Hematopoietic multipotent progenitor cell (in vitro differentiated cells): ENCODE data around the gene P2RX3. TPM values are rescaled to one million over a fixed set of nuclear protein-coding genes. Genes with fewer than 3 reads are reported as not detected.
"Not testable (repeated sequence)": the region's sequence is repeated elsewhere in the genome, so short reads cannot be mapped to it uniquely, and the experiment has no call there.

Experiments
- DNase-seq, 3 donors: peaks; one replicate each; pipeline ENCODE4 v3.0.0-alpha.2; 2011 to 2015; ENCODE audit warnings: low read depth in 2 of 3, low spot score in 2 of 3
- total RNA-seq: library from RNA; depleted of rRNA; stranded (reverse); fragments of >200 nt; gene quantifications from one replicate; pipeline ENCODE4 v1.2.3, GENCODE V29; 2012

P2RX3 gene
- not detected for total RNA-seq

DNA sequence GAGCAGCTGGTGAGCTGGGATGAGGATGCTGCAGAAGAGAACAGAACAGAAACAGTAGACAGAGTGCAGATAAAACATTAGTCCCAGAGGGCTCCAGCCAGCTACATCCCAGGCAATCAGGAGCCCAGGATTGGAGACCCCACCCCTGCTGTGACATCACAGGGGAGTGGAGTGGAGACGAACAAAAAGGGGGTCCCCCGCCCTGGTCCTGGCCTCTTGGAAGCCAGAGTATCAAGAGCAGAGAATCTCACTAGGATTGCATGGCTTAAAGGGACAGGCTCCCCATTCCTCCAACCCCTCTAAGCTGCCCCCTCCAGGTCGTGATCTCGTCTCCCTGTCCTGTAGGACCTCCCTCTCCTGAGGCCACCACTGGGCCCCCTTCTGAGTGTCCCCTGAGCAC lies at the start of gene P2RX3:
Gene P2RX3 (plus strand): TSS at position 211 of the 400 bp plus-strand sequence. CDS start 199 bp downstream, outside the sequence.
- no peak for DNase-seq

DNA sequence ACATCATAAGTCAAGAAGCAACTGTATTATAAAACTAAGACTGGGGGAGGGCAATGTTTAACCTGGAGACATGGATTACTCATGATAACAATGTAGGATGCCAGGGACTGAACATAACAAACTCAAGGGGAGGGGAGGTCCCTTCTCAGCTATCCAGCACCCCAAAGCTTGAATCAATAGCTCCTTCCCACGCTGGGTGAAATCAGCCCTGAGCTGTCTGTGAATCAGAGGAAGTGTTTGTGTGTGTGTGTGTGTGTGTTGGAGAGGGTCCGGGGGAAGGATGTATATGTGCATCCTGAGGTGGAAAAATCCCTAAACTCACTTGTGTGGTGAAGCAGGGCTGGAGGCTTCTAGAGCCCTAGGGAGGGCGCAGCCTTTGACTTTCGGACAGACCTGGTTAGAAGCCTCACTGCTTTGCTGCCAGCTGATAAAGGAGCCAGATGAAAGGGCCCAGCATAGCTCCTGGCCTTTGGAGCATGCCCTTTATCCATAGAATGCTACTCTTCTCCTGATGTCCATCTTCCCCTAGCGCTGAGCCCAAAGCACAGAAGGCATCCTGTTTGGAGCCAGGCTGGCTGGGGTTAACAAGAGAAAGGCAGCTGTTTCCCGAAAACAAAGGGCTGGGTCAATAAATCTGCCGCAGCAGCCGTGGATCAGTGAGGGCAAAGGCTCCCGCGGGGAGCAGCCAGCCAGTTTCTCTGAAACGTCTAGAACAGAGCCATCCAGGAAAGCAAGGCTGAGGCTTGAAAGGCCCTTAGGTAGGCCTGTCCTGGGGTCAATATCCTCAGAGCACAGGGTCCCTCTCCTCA lies 49.2 kb upstream of the P2RX3 start:
- peak in 1 of 3 donors; percentile 51 for DNase-seq

DNA sequence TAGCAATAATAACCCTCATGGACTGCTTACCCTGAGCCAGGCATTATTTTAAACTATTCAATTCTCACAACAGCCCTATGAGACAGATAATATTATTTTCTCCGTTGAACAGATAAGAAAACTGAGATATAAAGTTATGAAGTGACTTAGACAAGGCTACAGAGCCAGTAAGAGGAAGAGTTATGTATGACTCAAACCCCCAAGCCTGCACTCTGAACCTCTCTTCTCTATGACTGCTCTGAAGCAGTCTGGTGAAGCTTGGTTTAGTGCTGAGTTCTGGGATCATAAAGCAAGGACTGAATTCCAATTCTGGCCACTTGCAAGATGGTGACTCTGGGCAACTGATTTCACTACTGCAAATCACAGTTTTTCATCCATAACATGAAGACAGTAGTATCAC lies 47.9 kb upstream of the P2RX3 start:
- DNase-seq = no peak

DNA sequence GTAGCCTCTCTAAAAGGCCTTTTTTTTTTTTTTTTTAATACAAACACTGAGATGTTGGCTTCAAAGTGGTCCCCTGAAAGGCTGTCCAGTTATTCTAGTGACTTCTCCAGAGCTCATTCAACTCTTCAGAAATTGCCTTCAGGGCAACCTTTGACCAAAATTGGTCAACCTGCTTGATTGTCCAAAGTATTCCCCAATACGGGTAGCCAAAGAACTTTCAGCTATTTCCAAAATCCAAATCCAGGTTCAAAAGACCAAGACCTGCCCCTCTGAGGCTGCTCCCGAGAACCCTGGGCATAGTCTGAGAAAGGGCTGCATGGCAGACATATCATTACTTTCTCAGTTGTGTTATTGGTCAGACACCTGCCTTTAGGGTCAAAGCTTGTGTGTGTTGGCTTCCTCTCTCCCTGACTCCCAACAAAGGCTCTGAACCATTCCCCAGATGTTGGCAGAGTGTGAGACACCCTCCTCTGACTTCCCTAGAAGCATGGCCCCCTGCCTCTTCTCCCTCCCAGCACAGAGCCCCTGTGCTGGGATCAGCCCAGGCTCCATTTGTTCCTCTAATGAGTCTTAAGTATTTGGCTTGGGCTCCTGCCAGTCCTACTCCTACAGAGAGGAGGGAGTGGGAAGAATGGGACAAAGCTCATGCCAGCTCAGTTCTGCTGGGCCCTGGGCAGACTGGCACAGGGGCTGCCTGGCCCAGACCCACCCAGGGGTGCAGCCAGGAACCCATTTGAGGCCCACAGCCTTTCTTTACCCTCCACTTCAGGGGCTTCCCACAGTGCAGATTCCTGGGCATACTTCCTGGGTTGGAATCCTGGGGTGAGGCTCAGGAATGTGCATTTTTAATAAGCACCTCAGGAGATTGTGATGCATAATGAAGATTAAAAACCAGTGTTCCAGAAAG lies 43.7 kb upstream of the P2RX3 start:
- DNase-seq = no peak

DNA sequence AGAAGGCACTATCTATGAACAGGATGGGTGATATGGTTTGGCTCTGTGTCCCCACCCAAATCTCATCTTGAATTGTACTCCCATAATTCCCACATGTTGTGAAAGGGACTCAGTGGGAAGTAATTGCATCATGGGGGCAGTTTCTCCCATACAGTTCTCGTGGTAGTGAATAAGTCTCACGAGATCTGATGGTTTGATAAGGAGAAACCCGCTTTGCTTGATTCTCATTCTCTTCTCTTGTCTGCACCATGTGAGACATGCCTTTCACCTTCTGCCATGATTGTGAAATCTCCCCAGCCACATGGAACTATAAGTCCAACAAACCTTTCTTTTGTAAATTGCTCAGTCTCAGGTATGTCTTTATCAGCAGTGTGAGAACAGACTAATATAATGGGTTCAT lies 41.9 kb upstream of the P2RX3 start:
- not testable (repeated sequence) for DNase-seq

DNA sequence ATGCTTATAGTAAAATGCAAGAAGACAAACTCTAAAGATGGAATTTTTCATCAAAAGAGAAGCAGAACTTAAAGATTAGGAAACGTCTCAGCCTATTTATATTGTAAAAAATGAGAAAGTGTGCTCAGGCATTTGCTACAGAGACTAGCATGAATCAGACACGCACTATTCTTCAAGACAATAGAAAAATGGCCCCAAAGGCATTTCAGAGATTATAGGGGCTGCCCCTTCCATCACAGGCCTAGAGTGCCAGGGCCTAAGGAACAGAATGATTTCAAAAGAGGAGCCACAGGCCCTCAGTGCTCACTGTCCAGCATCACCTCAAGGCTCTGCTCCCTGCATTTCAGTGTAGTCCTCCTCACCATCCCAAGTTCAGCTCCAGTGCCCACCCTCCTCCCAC lies 40.9 kb upstream of the P2RX3 start:
- no peak for DNase-seq

DNA sequence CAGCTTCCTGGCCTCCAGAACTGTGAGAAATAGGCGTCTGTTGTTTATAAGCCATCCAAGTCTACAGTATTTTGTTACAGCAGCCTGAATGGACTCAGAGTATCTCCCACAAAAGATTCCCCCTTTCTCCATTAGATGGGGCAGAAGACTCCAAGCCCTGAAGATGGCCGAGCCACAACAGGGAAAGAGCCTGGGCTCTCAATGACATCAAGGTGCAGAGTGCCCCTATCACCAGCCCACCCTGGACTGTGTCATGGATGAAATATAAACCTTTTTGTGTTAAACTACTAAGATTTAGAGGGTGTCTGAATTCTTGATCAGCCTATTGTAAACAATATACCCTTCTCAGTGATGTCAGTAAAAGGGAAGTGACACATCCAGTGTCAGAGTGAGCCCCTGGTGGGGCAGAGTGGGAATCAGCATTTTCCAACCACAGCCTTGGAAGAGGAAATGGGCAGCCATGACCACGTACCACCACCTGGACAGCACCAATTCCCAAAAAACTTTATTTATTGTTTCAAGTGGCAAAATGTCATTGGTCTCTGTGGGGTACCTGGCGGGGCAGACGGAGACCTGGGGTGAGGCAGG lies 38.9 kb upstream of the P2RX3 start:
- DNase-seq = no peak

DNA sequence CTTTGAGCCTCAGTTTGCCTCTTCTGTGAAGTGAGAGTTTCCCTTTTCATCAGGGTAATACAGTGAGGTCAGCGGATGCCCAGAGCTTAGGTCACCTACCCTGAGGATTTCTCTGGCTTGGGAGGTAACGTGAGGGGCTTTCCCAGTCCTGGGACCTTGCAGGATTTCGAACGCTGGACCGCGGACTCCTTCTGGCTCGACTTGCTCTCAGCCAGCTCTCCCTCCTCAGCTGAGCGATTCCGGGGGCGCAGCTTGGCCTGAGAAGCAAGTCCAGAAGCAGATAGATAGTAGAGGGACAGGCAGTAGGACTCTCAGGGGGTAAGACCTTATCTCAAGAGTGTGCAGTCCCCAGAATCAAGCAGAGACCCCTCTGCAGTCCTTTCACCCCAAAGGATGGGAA lies 37.4 kb upstream of the P2RX3 start:
- DNase-seq = no peak

DNA sequence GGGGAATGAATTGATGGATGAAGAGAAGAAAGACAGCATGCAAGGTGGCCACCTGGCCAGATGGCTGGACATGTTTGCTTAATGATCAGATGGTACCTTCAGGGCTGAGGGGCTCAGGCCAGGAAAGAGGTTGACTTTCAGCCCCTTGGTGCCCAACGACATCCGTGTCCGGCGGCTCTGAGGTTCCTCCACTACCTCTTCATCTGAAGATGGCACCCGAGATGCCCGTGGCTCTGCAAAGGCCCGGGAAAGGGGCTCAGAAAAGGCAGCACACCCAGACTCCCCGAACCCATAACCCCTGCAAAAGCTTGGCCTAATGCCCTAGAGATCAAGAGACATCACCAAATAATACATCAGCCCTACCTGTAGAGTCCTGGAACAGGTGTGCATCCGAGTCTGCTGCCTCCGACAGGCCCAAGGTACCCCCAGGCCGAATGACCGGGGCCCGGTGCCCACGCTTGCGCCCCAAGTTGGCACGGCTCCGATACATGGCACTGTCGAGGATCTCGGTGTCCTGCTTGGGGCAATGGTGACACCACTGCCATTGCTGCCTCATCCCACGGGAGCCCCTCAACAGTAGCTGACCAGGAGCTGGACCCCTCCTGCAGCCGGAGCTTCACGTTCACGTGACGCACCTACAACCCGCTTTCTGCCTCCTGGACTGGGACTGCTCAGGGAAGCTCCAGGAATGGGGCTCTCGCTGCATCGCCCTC lies 36.3 kb upstream of the P2RX3 start:
- no peak for DNase-seq

DNA sequence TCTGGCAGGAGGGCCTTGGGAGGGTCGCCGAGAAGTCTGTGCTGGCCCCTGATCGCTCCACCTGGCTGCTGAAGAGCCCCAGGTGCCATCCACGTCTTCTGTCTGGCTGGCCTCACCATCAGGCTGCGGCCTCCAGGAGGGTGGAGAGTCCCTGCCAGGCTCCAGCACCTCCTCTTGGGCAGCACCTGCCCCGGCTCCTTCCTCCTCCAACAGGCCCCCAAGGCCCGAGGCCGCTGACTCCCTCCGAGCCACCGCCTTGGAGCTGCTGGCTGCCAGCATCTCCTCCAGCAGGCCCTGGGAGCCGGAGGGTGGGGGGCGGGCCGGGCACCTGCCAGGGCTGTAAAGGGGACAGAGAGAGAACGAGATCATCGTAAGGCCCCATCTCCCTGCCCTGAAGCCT lies 35.7 kb upstream of the P2RX3 start:
- DNase-seq = no peak

DNA sequence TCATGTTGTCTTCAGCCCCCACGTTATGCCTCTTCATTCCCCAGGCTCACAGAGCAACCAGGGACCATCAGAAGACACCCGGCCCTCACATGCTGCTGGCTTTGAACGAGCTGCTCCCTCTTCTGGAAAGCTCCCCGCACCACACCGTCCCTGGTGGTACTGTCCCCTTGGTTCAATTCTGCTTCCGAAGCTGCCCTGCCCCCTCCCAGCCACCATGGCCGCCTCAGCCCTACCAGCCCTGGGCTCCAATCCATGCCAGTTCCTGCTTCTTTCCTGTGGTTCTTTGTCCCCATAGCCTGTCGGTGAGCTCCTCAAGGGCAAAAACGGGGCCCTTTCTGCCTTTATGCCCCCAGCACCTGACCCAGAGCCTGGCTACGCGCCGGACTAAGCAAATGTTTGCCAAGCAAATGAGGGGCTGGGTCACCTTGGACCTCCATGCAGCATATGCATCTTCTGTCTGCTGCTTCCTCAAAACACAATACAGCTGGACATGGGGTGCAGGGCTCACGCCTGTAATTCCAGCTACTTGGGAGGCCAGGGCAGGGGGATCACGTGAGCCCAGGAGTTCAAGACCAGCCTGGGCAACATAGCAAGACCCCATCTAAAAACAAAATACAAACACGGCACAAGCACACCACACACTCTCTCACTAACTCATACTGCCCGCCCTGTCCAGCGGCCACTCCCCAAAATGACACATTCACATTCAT lies 34.7 kb upstream of the P2RX3 start:
- no peak for DNase-seq

DNA sequence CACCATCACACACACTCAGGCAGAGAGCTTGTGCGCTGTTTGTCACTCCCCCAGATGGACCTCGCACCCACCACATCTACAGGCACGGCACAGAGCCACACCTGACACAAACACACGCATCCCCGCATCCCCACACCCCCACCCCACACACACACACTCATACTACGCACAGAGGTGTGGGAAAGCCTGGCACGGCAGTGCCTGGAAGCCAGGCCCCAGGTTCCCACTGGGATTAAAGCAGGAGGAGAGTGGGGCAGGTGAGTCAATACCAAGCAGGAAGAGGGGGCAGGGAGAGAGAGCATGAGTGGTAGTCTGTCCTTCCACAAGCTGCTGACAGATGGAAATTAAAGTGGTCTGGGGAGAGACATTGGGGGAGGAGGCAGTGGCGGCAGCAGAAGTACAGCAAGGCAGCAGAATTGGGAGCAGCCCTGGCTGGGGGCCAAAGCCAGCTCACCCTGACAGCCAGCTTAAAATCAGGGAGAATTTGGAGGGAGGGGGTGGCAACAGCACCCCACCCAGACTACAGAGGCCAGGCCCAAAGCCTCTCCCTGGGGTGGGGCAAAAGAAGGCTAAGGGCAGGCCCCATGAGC lies 34.1 kb upstream of the P2RX3 start:
- DNase-seq = no peak

DNA sequence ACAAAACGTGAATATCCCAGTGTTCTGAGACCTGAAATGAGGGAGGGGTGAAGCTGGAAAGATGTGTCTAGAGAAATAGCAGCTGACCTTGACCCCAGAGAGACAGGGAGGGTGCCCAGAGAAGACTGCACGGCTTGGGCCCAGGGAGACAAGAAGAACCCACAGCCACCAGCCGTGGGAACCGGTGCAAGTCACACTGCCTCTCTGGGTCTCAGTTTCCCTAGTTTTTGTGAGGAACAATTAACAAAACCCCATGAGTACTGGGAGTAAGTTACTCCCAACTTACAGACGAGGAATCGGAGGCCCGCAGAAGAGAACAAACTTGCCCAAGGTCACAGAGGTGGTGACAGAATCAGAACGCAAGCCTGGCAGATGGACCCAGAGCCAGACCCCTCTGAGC lies 32.6 kb upstream of the P2RX3 start:
- DNase-seq = no peak

DNA sequence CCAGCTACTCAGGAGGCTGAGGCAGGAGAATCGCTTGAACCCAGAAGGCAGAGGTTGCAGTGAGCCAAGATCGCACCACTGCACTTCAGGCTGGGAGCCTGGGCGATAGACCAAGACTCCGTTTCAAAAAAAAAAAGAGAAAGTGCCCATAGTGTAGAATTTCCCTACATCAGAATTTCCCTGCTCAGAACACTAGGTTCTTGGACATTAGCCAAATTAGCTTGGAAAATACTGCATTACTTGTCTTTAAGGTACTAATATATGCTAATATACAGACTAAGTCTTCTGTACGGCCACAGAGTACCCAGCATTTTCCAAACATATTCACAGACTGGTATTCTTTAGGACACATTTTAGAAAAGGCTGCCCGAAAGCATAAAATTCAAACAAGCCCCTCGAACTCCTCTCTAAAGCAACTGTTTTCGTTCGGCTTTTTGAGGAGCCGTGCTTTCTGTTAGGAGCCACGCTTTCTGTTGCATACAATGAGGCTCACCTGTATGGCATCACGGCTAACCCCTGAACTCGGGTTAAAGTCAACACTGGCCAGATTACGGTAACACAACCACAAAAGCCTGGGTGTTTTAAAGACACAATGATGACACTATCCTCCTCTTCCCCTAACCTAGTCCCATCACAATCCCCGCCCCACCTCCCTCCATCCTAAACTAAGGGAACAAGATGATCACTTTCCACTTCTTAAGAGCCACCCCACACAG lies 31.8 kb upstream of the P2RX3 start:
- DNase-seq = no peak

DNA sequence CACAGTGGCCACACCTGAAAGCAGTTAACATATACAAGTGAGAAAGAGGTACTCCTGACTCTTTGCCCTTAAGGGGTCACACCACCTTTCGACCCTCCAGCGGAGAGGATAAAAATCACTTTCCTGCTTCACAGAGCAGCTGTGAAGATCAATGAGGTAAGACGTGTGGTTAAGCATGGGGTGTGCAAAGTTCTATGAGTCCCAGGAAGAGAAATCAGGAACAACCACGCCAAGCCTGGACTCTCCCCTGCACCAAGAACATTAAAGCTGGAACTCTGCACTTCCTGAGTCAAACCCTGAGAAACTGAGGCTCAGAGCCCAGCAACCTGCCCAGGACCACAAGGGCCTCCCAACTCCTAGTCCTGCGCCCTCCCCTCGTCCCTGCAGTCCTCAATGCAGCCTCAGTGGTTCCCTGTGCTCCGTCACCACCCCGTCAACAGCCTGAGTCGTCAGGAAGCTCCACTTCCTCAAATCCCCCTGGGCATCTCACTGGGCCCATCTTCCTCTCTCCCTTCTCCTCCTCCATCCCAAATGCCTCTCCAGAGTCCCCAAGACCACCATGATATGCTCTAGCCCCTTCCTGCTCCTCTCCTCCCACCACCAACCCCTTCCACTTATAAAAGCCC lies 31.1 kb upstream of the P2RX3 start:
- no peak for DNase-seq

DNA sequence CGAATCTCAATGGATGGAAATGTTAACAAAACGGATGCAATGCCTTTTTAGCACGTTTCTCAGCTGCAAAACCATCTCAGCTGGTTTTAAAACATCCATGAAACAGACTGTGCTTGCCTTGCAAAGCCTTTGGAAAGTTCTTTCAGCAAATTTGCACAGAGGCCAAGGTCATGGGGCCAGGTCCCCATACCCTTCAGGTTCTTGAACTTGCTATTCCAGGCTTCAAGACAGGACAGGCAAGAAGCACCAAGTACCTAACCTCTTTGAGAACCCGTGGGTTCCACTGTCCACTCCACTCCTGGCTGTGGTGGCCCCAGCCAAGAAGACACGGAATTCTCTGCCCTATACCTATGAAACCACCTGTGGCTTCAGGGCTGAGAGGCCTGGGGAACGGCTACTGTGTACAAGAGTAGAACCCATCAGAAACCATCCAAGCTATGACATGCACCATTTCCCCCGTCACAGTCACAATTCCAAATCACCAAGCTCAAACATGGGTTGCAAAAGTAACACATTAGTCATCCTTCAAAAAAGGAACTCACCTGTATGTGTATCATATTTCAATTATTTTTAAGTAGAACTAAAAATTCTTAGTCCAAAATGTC lies 30.4 kb upstream of the P2RX3 start:
- no peak for DNase-seq

DNA sequence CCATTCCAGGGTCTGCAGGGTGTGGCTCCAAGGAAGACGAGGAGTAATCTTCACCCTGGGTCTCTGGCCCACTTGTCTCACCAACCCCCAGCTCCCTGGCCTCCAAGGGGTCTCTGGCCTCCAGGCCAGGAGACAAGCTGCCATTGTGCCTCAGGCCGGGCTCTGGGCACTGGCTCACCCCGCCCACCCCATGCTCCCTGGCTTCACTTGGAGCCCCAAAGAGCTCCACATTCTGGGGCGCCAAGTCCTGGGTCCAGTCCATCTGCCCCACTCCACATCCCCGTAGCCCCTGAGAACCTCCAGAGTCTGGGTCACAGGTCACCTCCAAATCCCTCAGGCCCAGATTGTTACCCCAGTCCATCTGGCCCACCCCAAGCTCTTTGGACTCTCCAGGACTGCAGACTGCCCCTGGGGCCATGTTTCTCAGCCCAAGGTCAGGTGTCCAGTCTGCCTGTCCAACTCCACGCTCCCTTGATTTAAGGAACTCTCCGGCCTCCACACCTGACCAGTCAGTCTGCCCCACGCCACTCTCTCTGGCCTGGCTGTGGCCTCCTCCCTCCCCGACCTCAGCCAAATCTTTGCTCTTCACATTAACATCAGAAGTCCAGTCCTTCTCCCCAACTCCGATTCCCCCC lies 29.6 kb upstream of the P2RX3 start:
- DNase-seq = no peak
